K562 (cell line): ENCODE data around the gene NAB1. TPM values are rescaled to one million over a fixed set of nuclear protein-coding genes. Genes with fewer than 3 reads are reported as not detected.
A peak's percentile ranks its signal among the peaks of the same experiment; 100 is the strongest.

ENCODE experiments used
- ATAC-seq: fragments of 200-7000 bp; cut with Tn5 transposase; 3 replicates; pipeline ENCODE4 v1.9.1; 2020; ENCODE audit warnings: moderate library complexity
- BruUV-seq: library from RNA; stranded (reverse); fragments of 400-500 nt; replicated peaks from 2 replicates; lab custom pipeline; 2021; lab: Mats Ljungman, UMichigan
- CTCF ChIA-PET: fragments of 300-600 bp; formaldehyde crosslinking; extraction: SDS; loops from one replicate; lab custom pipeline; 2021; ENCODE audit warnings: low intra/inter-chr PET ratio; lab: Yijun Ruan, JAX
- POLR2A ChIA-PET: fragments of 300-600, 350-650 bp; sonication (Branson Sonifier 250); formaldehyde crosslinking; extraction: SDS; loops from one replicate; lab custom pipeline; 2021; ENCODE audit warnings: antibody characterized with exemption, inconsistent platforms; lab: Yijun Ruan, JAX
- DNase-seq, 4 experiments: peaks; one replicate each; pipeline versions ENCODE4 v3.0.0 to v3.0.0-alpha.2; 2011 to 2018; ENCODE audit warnings: low spot score in 3 of 4, mixed read lengths in 3 of 4; ENCODE audit errors: extremely low read depth in 1 of 4
- FAIRE-seq: peaks from 2 replicates; lab custom pipeline; 2011; peaks lifted over from hg19 to GRCh38; lab: Jason Lieb, UNC
- H2AFZ ChIP-seq: 2 replicates; pipeline ENCODE4 v1.6.0; 2011; ENCODE audit warnings: low read depth, low read length, control low read depth, inconsistent platforms
- H3K27ac ChIP-seq: fragments of 200-600 bp; 3 replicates; pipeline ENCODE4 v1.8.0; 2011; ENCODE audit warnings: low read depth, mild to moderate bottlenecking, control low read depth, inconsistent platforms, low read length, moderate library complexity, mixed read lengths; ENCODE audit errors: extremely low read depth
- H3K27me3 ChIP-seq, 2 experiments: fragments of 300-600 bp in 1 of 2; 2 replicates in 1 of 2; 3 replicates in 1 of 2; pipeline versions ENCODE4 v1.6.0 to v1.8.0; 2011; ENCODE audit warnings: inconsistent platforms in 2 of 2, low read length in 2 of 2, mild to moderate bottlenecking in 1 of 2, mixed read lengths in 1 of 2, moderate library complexity in 1 of 2; ENCODE audit not compliant: control insufficient read depth in 2 of 2, insufficient read depth in 2 of 2
- H3K36me3 ChIP-seq: fragments of 300-600 bp; 3 replicates; pipeline ENCODE4 v1.8.0; 2011; ENCODE audit warnings: mild to moderate bottlenecking, low read length, inconsistent platforms; ENCODE audit not compliant: control insufficient read depth, insufficient read depth
- H3K4me1 ChIP-seq, 2 experiments: fragments of 200-600 bp in 1 of 2; replicated peaks in 1 of 2; 2 replicates in 1 of 2; 3 replicates in 1 of 2; pipeline versions ENCODE4 v1.5.1 to v1.8.0; 2011; ENCODE audit warnings: inconsistent platforms in 2 of 2, low read length in 2 of 2, mild to moderate bottlenecking in 1 of 2, mixed read lengths in 1 of 2, moderate library complexity in 1 of 2; ENCODE audit not compliant: control insufficient read depth in 2 of 2, insufficient read depth in 2 of 2
- H3K4me2 ChIP-seq: 2 replicates; pipeline ENCODE4 v1.6.1; 2011; ENCODE audit warnings: low read length, control low read depth, inconsistent platforms, mixed read lengths; ENCODE audit not compliant: insufficient read depth
- H3K4me3 ChIP-seq: fragments of 200-600 bp; sonication (generic), shearing (Covaris generic); 2 replicates; pipeline ENCODE4 v1.5.1; 2016; ENCODE audit warnings: control low read depth, inconsistent platforms
- H3K79me2 ChIP-seq: fragments of 200-600 bp; 3 replicates; pipeline ENCODE4 v1.8.0; 2011; ENCODE audit warnings: low read length, inconsistent platforms; ENCODE audit not compliant: control insufficient read depth, insufficient read depth
- H3K9ac ChIP-seq, 2 experiments: 2 replicates each; pipeline versions ENCODE4 v1.6.0 to v1.6.1; 2011; ENCODE audit warnings: low read depth in 2 of 2, low read length in 2 of 2, control low read depth in 1 of 2, inconsistent platforms in 1 of 2, mild to moderate bottlenecking in 1 of 2, mixed read lengths in 1 of 2; ENCODE audit not compliant: insufficient read depth in 1 of 2
- H3K9me1 ChIP-seq: one replicate; pipeline ENCODE4 v1.6.0; 2011; ENCODE audit warnings: inconsistent platforms, mild to moderate bottlenecking, low read length, moderate library complexity; ENCODE audit not compliant: control insufficient read depth, insufficient read depth
- H3K9me3 ChIP-seq: replicated peaks from 2 replicates; pipeline ENCODE4 v1.5.1; 2011; ENCODE audit warnings: low read depth, low read length, inconsistent platforms; ENCODE audit not compliant: control insufficient read depth, insufficient read depth
- H4K20me1 ChIP-seq: replicated peaks from 2 replicates; pipeline ENCODE4 v1.6.1; 2011; ENCODE audit warnings: low read length, inconsistent platforms, mixed read lengths; ENCODE audit not compliant: control insufficient read depth, insufficient read depth
- CBFA2T3 ChIP-seq: fragments of 450-650 bp; IDR thresholded peaks from 2 replicates; pipeline ENCODE4 v1.6.1; 2017
- CBX8 ChIP-seq: fragments of 200-600 bp; sonication (generic); IDR thresholded peaks from 2 replicates; pipeline ENCODE4 v1.6.1; 2012; ENCODE audit warnings: borderline replicate concordance, mixed run types, low read depth, mild to moderate bottlenecking, moderate library complexity, mixed read lengths, low read length, control low read depth, inconsistent platforms; ENCODE audit not compliant: poor library complexity, severe bottlenecking; ENCODE audit errors: extremely low read depth
- FOXK2 ChIP-seq, 2 experiments: fragments of 450-650 bp; IDR thresholded peaks in 1 of 2; conservative IDR thresholded peaks in 1 of 2; 2 replicates each; pipeline ENCODE4 v1.6.1; 2016; ENCODE audit warnings: low read depth in 2 of 2, mild to moderate bottlenecking in 1 of 2
- KLF16 ChIP-seq: IDR thresholded peaks from 2 replicates; pipeline ENCODE4 v1.6.1; 2016; ENCODE audit warnings: antibody characterized with exemption
- MCM2 ChIP-seq: fragments of 450-650 bp; IDR thresholded peaks from 2 replicates; pipeline ENCODE4 v1.6.1; 2017; ENCODE audit warnings: low read depth, mild to moderate bottlenecking
- RBM15 ChIP-seq: fragments of 200-400 bp; formaldehyde crosslinking; IDR thresholded peaks from 2 replicates; pipeline ENCODE4 v1.6.1; 2018; ENCODE audit warnings: mild to moderate bottlenecking, low read length, moderate library complexity; ENCODE audit not compliant: insufficient read depth
- SREBF1 ChIP-seq: fragments of 150-350 bp; IDR thresholded peaks from 2 replicates; pipeline ENCODE4 v1.6.1; 2014; ENCODE audit warnings: antibody characterized with exemption, low read depth, low read length, borderline replicate concordance
- ZNF316 ChIP-seq: fragments of 450-650 bp; IDR thresholded peaks from 2 replicates; pipeline ENCODE4 v1.6.1; 2016
- WGBS: fragments of 100-300 bp; shearing (Covaris generic); methylation state at CpG from one replicate; pipeline ENCODE4 v1.1.6; 2016; ENCODE audit warnings: low coverage, mixed read lengths; ENCODE audit not compliant: insufficient coverage; ENCODE audit errors: missing lambda C conversion rate; 5-methylcytosine and 5-hydroxymethylcytosine counted together
- in situ Hi-C: fragments of 300-500 bp; cut with MboI; formaldehyde crosslinking; loops from 4 replicates; pipeline ENCODE4 v1.15.0; 2018; ENCODE audit warnings: inconsistent platforms, mixed read lengths
- intact Hi-C: fragments of 100-400 bp; cut with micrococcal nuclease; formaldehyde crosslinking; loops from 2 replicates; pipeline ENCODE4 v1.14.2; 2022
- polyA plus RNA-seq, 8 experiments: library from polyadenylated mRNA; depleted of rRNA in 4 of 8; stranded (reverse) in 5 of 8; unstranded in 3 of 8; fragments of >200 nt; fragmentation: Nextera tagmentation in 2 of 8; fragmentation: Illumina TruSeq in 1 of 8; extraction: Ambion mirVana in 2 of 8; extraction: Trizol in 1 of 8; gene quantifications; 2 replicates each; pipeline versions ENCODE4 v1.2.1 to v1.2.3, GENCODE V29; 2011 to 2014; ENCODE audit warnings: inconsistent platforms in 1 of 8, missing spikeins in 1 of 8
- total RNA-seq, 7 experiments: library from RNA; depleted of rRNA in 6 of 7; stranded (reverse); fragments of >200 nt in 6 of 7; fragmentation: Illumina TruSeq in 2 of 7; extraction: Trizol in 2 of 7; gene quantifications; 2 replicates each; pipeline versions ENCODE4 v1.2.1 to v1.2.3, GENCODE V29; 2011 to 2021; ENCODE audit warnings: low replicate concordance in 1 of 7
- TF ChIP-seq, protein P1 (sequence below): fragments of 250-450 bp; sonication (Bioruptor Pico); IDR thresholded peaks from 2 replicates; pipeline ENCODE4 v1.9.0; 2021; ENCODE audit warnings: mild to moderate bottlenecking, inconsistent platforms
- TF ChIP-seq, protein P2 (sequence below): fragments of 450-650 bp; IDR thresholded peaks from 2 replicates; pipeline ENCODE4 v1.6.1; 2018; ENCODE audit warnings: mild to moderate bottlenecking, low read depth; ENCODE audit not compliant: partially characterized antibody
- TF ChIP-seq, protein P3 (sequence below), 2 experiments: fragments of 450-650 bp; conservative IDR thresholded peaks; 2 replicates each; pipeline ENCODE4 v1.6.1; 2017; ENCODE audit warnings: mild to moderate bottlenecking in 2 of 2, moderate library complexity in 2 of 2
- TF ChIP-seq, protein P4 (sequence below): fragments of 450-650 bp; IDR thresholded peaks from 2 replicates; pipeline ENCODE4 v1.6.1; 2016

The NAB1 gene
- total and polyA plus RNA-seq, 9 of the 15 experiments (the other 6 are each of a cell fraction or from before 2014, with no cell fraction given) = 3.1 to 23.0 (median 16.3) TPM

DNA sequence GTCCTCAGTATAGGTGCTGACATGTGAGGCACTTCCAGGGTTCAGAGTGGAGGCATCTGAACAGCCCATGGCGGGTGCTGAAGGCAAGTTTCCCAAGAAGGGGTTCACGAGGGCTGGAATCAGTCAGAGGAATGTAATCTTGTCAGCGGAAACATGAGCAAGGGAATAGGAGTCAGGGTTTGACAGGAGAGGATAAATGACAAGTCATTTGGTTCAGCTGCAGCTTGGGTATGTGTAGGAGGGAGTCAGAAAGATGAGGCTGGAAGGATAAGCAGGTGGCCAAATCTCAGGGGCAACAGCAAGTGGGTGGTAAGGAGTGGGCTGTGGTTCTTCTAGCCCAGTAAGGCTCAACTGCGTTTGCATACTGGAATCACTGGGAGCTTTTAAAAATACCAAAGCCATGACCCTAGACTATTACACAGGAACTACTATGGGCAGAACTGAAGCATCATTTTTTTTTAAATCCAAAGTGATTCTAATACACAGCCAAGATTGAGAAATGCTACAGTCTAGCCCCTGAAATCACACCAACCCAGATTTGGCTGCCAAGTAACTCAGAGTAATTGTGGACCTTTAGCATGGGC is 41.8 kb upstream of the NAB1 start:
- CTCF ChIA-PET = no interaction called here
- H3K9me1 ChIP-seq = no peaks in the 10 kb centered on the region
- FAIRE-seq (peak; percentile 86), ATAC-seq (peak; percentile 84), DNase-seq (peak; percentile 10 to 70 (median 36))
- no peak overlapping the region for H3K4me2 ChIP-seq
- no peaks in the 10 kb centered on the region for H3K27me3 ChIP-seq
- POLR2A ChIA-PET = interaction anchor here (0.7 to 1.1 kb wide), 2 partner anchors 13 to 40 kb away, joined by 3 to 5 read pairs; no protein-coding TSS in a partner anchor
- intact Hi-C loops = no loop called here
- H3K36me3 ChIP-seq = no peaks in the 10 kb centered on the region
- H3K27ac ChIP-seq = peak overlapping the region; percentile 41; the same call in 1 of the 3 replicates
- no peak overlapping the region for H3K4me3 ChIP-seq
- H3K4me1 ChIP-seq = peaks cover 4 to 15% of the 10 kb centered on the region in 2 experiments; a peak in 3 of 5 replicates
- H3K9me3 ChIP-seq = no peaks in the 10 kb centered on the region
- H3K9ac ChIP-seq = peak overlapping the region in 1 of 2 experiments; percentile 50; a peak in 1 of 4 replicates
- in situ Hi-C loops = no loop called here
- H3K79me2 ChIP-seq = no peaks in the 10 kb centered on the region
- H2AFZ ChIP-seq = no peak overlapping the region
- H4K20me1 ChIP-seq = no peaks in the 10 kb centered on the region
- 4% methylated on average over 4 of the region's 4 CpGs for WGBS
- BruUV-seq = no TSS peak
- TF ChIP-seq ZNF316 = peak; percentile 40; the same call in 1 of the 2 replicates
- TF ChIP-seq KLF16 = peak; percentile 53; the same call in 1 of the 2 replicates
- TF ChIP-seq, protein P1, sequence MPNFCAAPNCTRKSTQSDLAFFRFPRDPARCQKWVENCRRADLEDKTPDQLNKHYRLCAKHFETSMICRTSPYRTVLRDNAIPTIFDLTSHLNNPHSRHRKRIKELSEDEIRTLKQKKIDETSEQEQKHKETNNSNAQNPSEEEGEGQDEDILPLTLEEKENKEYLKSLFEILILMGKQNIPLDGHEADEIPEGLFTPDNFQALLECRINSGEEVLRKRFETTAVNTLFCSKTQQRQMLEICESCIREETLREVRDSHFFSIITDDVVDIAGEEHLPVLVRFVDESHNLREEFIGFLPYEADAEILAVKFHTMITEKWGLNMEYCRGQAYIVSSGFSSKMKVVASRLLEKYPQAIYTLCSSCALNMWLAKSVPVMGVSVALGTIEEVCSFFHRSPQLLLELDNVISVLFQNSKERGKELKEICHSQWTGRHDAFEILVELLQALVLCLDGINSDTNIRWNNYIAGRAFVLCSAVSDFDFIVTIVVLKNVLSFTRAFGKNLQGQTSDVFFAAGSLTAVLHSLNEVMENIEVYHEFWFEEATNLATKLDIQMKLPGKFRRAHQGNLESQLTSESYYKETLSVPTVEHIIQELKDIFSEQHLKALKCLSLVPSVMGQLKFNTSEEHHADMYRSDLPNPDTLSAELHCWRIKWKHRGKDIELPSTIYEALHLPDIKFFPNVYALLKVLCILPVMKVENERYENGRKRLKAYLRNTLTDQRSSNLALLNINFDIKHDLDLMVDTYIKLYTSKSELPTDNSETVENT = no peak
- TF ChIP-seq CBX8 = no peak
- no peak for TF ChIP-seq MCM2
- TF ChIP-seq CBFA2T3 = peak; percentile 94
- no peak for TF ChIP-seq FOXK2 (conservative IDR thresholded peaks at IDR 0.05 in 1 of 2, IDR thresholded peaks at IDR 0.05 in 1 of 2; ENCODE audit: low read depth in 2 of 2)
- no peak for TF ChIP-seq SREBF1
- TF ChIP-seq, protein P2, sequence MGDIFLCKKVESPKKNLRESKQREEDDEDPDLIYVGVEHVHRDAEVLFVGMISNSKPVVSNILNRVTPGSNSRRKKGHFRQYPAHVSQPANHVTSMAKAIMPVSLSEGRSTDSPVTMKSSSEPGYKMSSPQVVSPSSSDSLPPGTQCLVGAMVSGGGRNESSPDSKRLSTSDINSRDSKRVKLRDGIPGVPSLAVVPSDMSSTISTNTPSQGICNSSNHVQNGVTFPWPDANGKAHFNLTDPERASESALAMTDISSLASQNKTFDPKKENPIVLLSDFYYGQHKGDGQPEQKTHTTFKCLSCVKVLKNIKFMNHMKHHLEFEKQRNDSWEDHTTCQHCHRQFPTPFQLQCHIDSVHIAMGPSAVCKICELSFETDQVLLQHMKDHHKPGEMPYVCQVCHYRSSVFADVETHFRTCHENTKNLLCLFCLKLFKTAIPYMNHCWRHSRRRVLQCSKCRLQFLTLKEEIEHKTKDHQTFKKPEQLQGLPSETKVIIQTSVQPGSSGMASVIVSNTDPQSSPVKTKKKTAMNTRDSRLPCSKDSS = no peak
- TF ChIP-seq, protein P3, sequence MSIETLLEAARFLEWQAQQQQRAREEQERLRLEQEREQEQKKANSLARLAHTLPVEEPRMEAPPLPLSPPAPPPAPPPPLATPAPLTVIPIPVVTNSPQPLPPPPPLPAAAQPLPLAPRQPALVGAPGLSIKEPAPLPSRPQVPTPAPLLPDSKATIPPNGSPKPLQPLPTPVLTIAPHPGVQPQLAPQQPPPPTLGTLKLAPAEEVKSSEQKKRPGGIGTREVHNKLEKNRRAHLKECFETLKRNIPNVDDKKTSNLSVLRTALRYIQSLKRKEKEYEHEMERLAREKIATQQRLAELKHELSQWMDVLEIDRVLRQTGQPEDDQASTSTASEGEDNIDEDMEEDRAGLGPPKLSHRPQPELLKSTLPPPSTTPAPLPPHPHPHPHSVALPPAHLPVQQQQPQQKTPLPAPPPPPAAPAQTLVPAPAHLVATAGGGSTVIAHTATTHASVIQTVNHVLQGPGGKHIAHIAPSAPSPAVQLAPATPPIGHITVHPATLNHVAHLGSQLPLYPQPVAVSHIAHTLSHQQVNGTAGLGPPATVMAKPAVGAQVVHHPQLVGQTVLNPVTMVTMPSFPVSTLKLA (conservative IDR thresholded peaks at IDR 0.05) = peak in 1 of 2 experiments; percentile 55; a peak in 2 of 4 replicates
- no peak for TF ChIP-seq RBM15
- TF ChIP-seq, protein P4, sequence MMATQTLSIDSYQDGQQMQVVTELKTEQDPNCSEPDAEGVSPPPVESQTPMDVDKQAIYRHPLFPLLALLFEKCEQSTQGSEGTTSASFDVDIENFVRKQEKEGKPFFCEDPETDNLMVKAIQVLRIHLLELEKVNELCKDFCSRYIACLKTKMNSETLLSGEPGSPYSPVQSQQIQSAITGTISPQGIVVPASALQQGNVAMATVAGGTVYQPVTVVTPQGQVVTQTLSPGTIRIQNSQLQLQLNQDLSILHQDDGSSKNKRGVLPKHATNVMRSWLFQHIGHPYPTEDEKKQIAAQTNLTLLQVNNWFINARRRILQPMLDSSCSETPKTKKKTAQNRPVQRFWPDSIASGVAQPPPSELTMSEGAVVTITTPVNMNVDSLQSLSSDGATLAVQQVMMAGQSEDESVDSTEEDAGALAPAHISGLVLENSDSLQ = peak; percentile 85
